Liver (tissue), 3 donors: Measurements from ENCODE around the gene ARHGAP21.

Experiments
- TF ChIP-seq, protein P1 (sequence below): IDR thresholded peaks from 2 replicates; pipeline ENCODE4 v1.6.1; 2016; ENCODE audit warnings: antibody characterized with exemption
- TF ChIP-seq, protein P2 (sequence below): IDR thresholded peaks from 2 replicates; pipeline ENCODE4 v1.6.1; 2016; ENCODE audit warnings: antibody characterized with exemption, mild to moderate bottlenecking
- TF ChIP-seq, protein P3 (sequence below): IDR thresholded peaks from 2 replicates; pipeline ENCODE4 v1.6.1; 2016; ENCODE audit warnings: antibody characterized with exemption
- TF ChIP-seq, protein P4 (sequence below): fragments of 150-350 bp; IDR thresholded peaks from 2 replicates; pipeline ENCODE4 v1.5.1; 2017; ENCODE audit warnings: improper control_type of control experiment, low read depth, low read length; ENCODE audit not compliant: missing input control
- TF ChIP-seq, protein P5 (sequence below): IDR thresholded peaks from 2 replicates; pipeline ENCODE4 v1.6.1; 2016; ENCODE audit warnings: antibody characterized with exemption
- donor health status: healthy.
- donor health status: healthy.

DNA sequence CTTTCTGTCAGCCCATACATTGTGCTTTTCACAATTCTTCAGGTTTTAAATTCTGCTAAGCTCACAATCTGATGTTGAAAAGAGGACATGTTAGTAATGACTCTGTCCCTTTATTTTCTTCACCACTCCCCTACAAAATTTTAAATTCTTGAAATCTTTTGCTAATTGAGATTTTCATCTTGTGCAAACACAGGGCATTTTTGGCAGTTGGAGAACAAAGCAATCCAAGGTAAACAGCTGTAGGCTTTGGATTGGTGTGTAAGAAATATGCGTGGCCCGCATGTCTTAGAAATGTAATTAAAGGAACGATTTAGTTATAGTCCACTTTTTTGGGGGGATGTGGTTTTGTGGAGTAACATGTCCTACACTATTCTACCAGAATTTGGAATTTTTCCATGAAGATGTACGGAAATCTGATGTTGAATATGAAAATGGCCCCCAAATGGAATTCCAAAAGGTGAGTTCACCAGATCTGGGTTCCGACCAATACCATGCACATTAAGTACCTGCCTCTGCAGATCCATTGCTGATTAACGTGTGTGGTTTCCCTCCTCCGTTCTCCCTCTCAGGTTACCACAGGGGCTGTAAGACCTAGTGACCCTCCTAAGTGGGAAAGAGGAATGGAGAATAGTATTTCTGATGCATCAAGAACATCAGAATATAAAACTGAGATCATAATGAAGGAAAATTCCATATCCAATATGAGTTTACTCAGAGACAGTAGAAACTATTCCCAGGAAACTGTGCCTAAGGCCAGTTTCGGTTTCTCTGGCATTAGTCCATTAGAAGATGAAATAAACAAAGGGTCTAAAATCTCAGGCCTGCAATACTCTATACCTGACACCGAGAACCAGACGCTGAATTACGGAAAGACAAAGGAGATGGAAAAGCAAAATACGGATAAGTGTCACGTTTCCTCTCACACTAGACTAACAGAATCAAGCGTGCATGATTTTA is 181.1 kb downstream of the ARHGAP21 start:
- TF ChIP-seq, protein P1, sequence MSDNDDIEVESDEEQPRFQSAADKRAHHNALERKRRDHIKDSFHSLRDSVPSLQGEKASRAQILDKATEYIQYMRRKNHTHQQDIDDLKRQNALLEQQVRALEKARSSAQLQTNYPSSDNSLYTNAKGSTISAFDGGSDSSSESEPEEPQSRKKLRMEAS = no peak
- TF ChIP-seq, protein P2, sequence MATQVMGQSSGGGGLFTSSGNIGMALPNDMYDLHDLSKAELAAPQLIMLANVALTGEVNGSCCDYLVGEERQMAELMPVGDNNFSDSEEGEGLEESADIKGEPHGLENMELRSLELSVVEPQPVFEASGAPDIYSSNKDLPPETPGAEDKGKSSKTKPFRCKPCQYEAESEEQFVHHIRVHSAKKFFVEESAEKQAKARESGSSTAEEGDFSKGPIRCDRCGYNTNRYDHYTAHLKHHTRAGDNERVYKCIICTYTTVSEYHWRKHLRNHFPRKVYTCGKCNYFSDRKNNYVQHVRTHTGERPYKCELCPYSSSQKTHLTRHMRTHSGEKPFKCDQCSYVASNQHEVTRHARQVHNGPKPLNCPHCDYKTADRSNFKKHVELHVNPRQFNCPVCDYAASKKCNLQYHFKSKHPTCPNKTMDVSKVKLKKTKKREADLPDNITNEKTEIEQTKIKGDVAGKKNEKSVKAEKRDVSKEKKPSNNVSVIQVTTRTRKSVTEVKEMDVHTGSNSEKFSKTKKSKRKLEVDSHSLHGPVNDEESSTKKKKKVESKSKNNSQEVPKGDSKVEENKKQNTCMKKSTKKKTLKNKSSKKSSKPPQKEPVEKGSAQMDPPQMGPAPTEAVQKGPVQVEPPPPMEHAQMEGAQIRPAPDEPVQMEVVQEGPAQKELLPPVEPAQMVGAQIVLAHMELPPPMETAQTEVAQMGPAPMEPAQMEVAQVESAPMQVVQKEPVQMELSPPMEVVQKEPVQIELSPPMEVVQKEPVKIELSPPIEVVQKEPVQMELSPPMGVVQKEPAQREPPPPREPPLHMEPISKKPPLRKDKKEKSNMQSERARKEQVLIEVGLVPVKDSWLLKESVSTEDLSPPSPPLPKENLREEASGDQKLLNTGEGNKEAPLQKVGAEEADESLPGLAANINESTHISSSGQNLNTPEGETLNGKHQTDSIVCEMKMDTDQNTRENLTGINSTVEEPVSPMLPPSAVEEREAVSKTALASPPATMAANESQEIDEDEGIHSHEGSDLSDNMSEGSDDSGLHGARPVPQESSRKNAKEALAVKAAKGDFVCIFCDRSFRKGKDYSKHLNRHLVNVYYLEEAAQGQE = no peak
- TF ChIP-seq, protein P3, sequence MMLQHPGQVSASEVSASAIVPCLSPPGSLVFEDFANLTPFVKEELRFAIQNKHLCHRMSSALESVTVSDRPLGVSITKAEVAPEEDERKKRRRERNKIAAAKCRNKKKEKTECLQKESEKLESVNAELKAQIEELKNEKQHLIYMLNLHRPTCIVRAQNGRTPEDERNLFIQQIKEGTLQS = no peak
- TF ChIP-seq, protein P4, sequence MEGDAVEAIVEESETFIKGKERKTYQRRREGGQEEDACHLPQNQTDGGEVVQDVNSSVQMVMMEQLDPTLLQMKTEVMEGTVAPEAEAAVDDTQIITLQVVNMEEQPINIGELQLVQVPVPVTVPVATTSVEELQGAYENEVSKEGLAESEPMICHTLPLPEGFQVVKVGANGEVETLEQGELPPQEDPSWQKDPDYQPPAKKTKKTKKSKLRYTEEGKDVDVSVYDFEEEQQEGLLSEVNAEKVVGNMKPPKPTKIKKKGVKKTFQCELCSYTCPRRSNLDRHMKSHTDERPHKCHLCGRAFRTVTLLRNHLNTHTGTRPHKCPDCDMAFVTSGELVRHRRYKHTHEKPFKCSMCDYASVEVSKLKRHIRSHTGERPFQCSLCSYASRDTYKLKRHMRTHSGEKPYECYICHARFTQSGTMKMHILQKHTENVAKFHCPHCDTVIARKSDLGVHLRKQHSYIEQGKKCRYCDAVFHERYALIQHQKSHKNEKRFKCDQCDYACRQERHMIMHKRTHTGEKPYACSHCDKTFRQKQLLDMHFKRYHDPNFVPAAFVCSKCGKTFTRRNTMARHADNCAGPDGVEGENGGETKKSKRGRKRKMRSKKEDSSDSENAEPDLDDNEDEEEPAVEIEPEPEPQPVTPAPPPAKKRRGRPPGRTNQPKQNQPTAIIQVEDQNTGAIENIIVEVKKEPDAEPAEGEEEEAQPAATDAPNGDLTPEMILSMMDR = no peak
- TF ChIP-seq, protein P5, sequence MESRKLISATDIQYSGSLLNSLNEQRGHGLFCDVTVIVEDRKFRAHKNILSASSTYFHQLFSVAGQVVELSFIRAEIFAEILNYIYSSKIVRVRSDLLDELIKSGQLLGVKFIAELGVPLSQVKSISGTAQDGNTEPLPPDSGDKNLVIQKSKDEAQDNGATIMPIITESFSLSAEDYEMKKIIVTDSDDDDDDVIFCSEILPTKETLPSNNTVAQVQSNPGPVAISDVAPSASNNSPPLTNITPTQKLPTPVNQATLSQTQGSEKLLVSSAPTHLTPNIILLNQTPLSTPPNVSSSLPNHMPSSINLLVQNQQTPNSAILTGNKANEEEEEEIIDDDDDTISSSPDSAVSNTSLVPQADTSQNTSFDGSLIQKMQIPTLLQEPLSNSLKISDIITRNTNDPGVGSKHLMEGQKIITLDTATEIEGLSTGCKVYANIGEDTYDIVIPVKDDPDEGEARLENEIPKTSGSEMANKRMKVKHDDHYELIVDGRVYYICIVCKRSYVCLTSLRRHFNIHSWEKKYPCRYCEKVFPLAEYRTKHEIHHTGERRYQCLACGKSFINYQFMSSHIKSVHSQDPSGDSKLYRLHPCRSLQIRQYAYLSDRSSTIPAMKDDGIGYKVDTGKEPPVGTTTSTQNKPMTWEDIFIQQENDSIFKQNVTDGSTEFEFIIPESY = no peak
